Psoas muscle (tissue), 8 donors: ENCODE results near the gene CXCL8. TPM values are rescaled to one million over a fixed set of nuclear protein-coding genes. Genes with fewer than 3 reads are reported as not detected.
A peak's percentile ranks its signal among the peaks of the same experiment; 100 is the strongest.

Experiments used
- ATAC-seq, 4 donors: fragments of 200-7000 bp; cut with Tn5 transposase; one replicate each; pipeline ENCODE4 v1.9.1; 2020; ENCODE audit warnings: moderate library complexity in 3 of 4, mild to moderate bottlenecking in 2 of 4
- DNase-seq, 2 donors: peaks; one replicate each; pipeline ENCODE4 v3.0.0-alpha.2; 2020
- H3K27ac ChIP-seq: fragments of 200-600 bp; one replicate; pipeline ENCODE4 v1.8.0; 2022
- H3K27me3 ChIP-seq, 3 donors: fragments of 200-600 bp in 1 of 3; one replicate each; pipeline versions ENCODE4 v1.6.1 to v1.8.0; 2013 to 2022; ENCODE audit warnings: low read length in 2 of 3, mild to moderate bottlenecking in 2 of 3, moderate library complexity in 1 of 3; ENCODE audit not compliant: insufficient read depth in 3 of 3
- H3K36me3 ChIP-seq, 2 donors: fragments of 200-600 bp in 1 of 2; one replicate each; pipeline versions ENCODE4 v1.6.1 to v1.8.0; 2013 to 2022; ENCODE audit warnings: low read depth in 1 of 2, mild to moderate bottlenecking in 1 of 2, moderate library complexity in 1 of 2; ENCODE audit not compliant: insufficient read depth in 1 of 2
- H3K4me1 ChIP-seq: fragments of 200-600 bp; one replicate; pipeline ENCODE4 v1.8.0; 2022
- H3K4me3 ChIP-seq: fragments of 200-600 bp; one replicate; pipeline ENCODE4 v1.8.0; 2022; ENCODE audit warnings: mild to moderate bottlenecking
- H3K9me3 ChIP-seq: fragments of 200-600 bp; one replicate; pipeline ENCODE4 v1.8.0; 2022
- CTCF ChIP-seq: fragments of 200-600 bp; IDR thresholded peaks from one replicate; pipeline ENCODE4 v1.8.0; 2022; ENCODE audit warnings: antibody characterized with exemption
- WGBS, 3 donors: extraction: QIAGEN DNeasy Blood & Tissue Kit; methylation state at CpG; one replicate each; pipeline versions ENCODE4 v1.1.6 to v1.1.7; 2013; 5-methylcytosine and 5-hydroxymethylcytosine counted together
- intact Hi-C, 2 donors: fragments of 100-400 bp; cut with DNase I; formaldehyde crosslinking; loops; one replicate each; pipeline versions ENCODE4 v1.11.0 to v1.14.2; 2022
- polyA plus RNA-seq, 3 donors: library from polyadenylated mRNA; stranded (reverse); fragments of 200-250 nt; gene quantifications; one replicate each; pipeline ENCODE4 v1.2.3, GENCODE V29; 2013
- total RNA-seq, 4 donors: library from RNA; stranded (reverse); fragmentation: NEBNext Ultra II Directional in 2 of 4; extraction: Animal tissue kit (Norgen Biotek cat#: 25700) in 2 of 4; gene quantifications; one replicate each; pipeline versions ENCODE4 v1.2.1 to v1.2.4, GENCODE V29; 2021 to 2023
- donor health status: healthy with polysubstance abuse.
- donor health status: DM: no; HTN: no; CAD: no; lungs with moderate emphysema.
- donor health status: Bipolar disorder and iron deficiency.
- donor health status: healthy.
- donor health status: DM: yes; HTN: yes; CAD: no.
- donor health status: DM: no; HTN: no; CAD: no.
- donor health status: DM: no; HTN: no; CAD: no.
- donor health status: DM: yes; HTN: yes; CAD: no.

The CXCL8 gene
- total and polyA plus RNA-seq, 7 donors, result 0.21 to 8.1 (median 0.38) TPM; not detected in 1

GRCh38 chr4:73718375-73719373, 21.7 kb upstream of the CXCL8 start:
- Histone ChIP-seq H3K9me3 (no peaks in the 10 kb centered on the region), H3K4me3 (no peak overlapping the region), H3K27ac (no peak overlapping the region), H3K27me3 (no peaks in the 10 kb centered on the region), H3K4me1 (no peaks in the 10 kb centered on the region), H3K36me3 (no peaks in the 10 kb centered on the region)
- no peak for TF ChIP-seq CTCF
- 74 to 90% (median 89%) methylated on average over 1 of the region's 1 CpG for WGBS, 3 donors
- DNase-seq (no peak), ATAC-seq (no peak)
- intact Hi-C loops, result no loop called here

DNA sequence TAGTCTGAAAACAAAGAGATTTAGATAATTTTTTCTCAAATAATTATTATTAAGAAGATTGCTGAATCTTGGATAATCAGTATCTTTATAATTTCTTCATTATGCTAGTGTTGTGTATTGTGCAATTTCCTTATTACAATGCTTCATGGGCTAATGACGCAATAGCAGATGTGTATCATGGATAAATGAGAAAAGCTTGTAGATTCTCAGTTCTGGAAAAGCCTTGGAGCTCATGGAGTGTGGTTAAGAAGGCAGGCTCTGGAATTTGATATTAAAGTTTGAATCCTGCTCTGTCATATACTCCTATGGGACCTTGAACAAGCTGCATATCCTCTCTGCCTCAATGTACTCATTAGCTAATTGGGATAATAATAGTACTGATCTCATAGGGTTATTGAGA, 18.9 kb upstream of the CXCL8 start:
- DNase-seq, result no peak
- no peaks in the 10 kb centered on the region for H3K36me3 ChIP-seq
- H3K4me3 ChIP-seq, result no peak overlapping the region
- H3K27ac ChIP-seq, result no peak overlapping the region
- peak in 2 of 4 donors; percentile 20 to 37 for ATAC-seq
- no peak for TF ChIP-seq CTCF
- WGBS, 3 donors, result 68 to 88% (median 78%) methylated on average over 1 of the region's 1 CpG
- no peaks in the 10 kb centered on the region for H3K27me3 ChIP-seq
- intact Hi-C loops, result no loop called here
- no peaks in the 10 kb centered on the region for H3K9me3 ChIP-seq
- no peaks in the 10 kb centered on the region for H3K4me1 ChIP-seq

DNA sequence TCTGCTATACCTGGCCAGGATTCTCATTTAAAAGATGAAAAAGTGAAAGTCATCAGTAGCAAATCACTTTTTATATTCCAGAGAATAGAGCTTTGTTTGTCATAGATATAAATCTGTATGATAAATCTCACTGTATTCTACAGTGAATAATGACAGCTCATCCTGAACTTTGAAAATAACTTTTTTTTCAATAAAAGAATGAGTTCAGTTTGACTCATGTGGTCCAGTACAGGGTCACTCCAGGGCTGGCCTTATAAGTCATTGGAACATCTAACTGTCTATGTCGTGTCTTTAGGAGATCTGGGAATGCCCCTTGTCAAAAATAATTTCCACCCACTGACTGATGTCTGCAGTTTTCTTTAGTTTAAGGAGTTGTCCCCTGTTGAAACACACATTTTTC, 18.5 kb upstream of the CXCL8 start:
- no peaks in the 10 kb centered on the region for H3K27me3 ChIP-seq
- no peak for DNase-seq
- intact Hi-C loops, result no loop called here

GRCh38 chr4:73723023-73723422, 17.3 kb upstream of the CXCL8 start:
- no peaks in the 10 kb centered on the region for H3K4me1 ChIP-seq
- intact Hi-C loops, result no loop called here
- WGBS, 3 donors, result 69 to 74% (median 74%) methylated on average over 4 of the region's 4 CpGs

More for the DNA sequence above, 18.5 kb upstream of the CXCL8 start:
- H3K36me3 ChIP-seq, result no peaks in the 10 kb centered on the region
- TF ChIP-seq CTCF, result no peak
- no peak overlapping the region for H3K4me3 ChIP-seq
- H3K27ac ChIP-seq, result no peak overlapping the region
- no peak for ATAC-seq
- H3K9me3 ChIP-seq, result no peaks in the 10 kb centered on the region
- 55 to 65% (median 62%) methylated on average over 1 of the region's 1 CpG for WGBS, 3 donors
- H3K4me1 ChIP-seq, result no peaks in the 10 kb centered on the region

More at GRCh38 chr4:73723023-73723422, 17.3 kb upstream of the CXCL8 start:
- no peak for TF ChIP-seq CTCF
- Histone ChIP-seq H3K27ac (no peak overlapping the region), H3K9me3 (no peaks in the 10 kb centered on the region), H3K36me3 (no peaks in the 10 kb centered on the region), H3K27me3 (no peaks in the 10 kb centered on the region), H3K4me3 (no peak overlapping the region)
- no peak for ATAC-seq
- no peak for DNase-seq
